GM12878 (cell line): ENCODE data around the gene PRKCZ. TPM values are rescaled to one million over a fixed set of nuclear protein-coding genes. Genes with fewer than 3 reads are reported as not detected.

Experiments
- CHD2 ChIP-seq: IDR thresholded peaks from 2 replicates; pipeline ENCODE4 v1.6.1; 2011; ENCODE audit warnings: low read depth, low read length, improper control_type of control experiment, borderline replicate concordance
- DPF2 ChIP-seq: fragments of 450-650 bp; IDR thresholded peaks from 2 replicates; pipeline ENCODE4 v1.6.1; 2017; ENCODE audit warnings: mild to moderate bottlenecking
- FOS ChIP-seq: IDR thresholded peaks from 3 replicates; pipeline ENCODE4 v1.6.1; 2011; ENCODE audit warnings: borderline replicate concordance; ENCODE audit not compliant: insufficient read length; ENCODE audit errors: extremely low read depth
- IKZF2 ChIP-seq, 2 experiments: fragments of 450-650 bp; IDR thresholded peaks; 2 replicates each; pipeline ENCODE4 v1.6.1; 2017; ENCODE audit warnings: mild to moderate bottlenecking in 2 of 2, moderate library complexity in 2 of 2
- JUNB ChIP-seq: IDR thresholded peaks from 2 replicates; pipeline ENCODE4 v1.6.1; 2016; ENCODE audit warnings: antibody characterized with exemption, mild to moderate bottlenecking
- LARP7 ChIP-seq: fragments of 450-650 bp; IDR thresholded peaks from 2 replicates; pipeline ENCODE4 v1.6.1; 2017; ENCODE audit warnings: mild to moderate bottlenecking
- MTA3 ChIP-seq: IDR thresholded peaks from 2 replicates; pipeline ENCODE4 v1.6.1; 2012; ENCODE audit warnings: low read length, inconsistent platforms, borderline replicate concordance
- NBN ChIP-seq: fragments of 450-650 bp; IDR thresholded peaks from 2 replicates; pipeline ENCODE4 v1.6.1; 2016
- NR2C1 ChIP-seq: fragments of 450-650 bp; IDR thresholded peaks from 2 replicates; pipeline ENCODE4 v1.6.1; 2017; ENCODE audit warnings: antibody characterized with exemption, mild to moderate bottlenecking, moderate library complexity
- PAX5 ChIP-seq: IDR thresholded peaks from 2 replicates; pipeline ENCODE4 v1.6.1; 2011; ENCODE audit warnings: low read depth, low read length, borderline replicate concordance
- POU2F2 ChIP-seq: IDR thresholded peaks from 3 replicates; pipeline ENCODE4 v1.6.1; 2011; ENCODE audit warnings: low read depth, mild to moderate bottlenecking, low read length, borderline replicate concordance
- RB1 ChIP-seq: fragments of 450-650 bp; formaldehyde crosslinking; IDR thresholded peaks from 2 replicates; pipeline ENCODE4 v1.6.1; 2017; ENCODE audit warnings: mild to moderate bottlenecking, borderline replicate concordance
- TCF12 ChIP-seq: IDR thresholded peaks from 2 replicates; pipeline ENCODE4 v1.6.1; 2011; ENCODE audit warnings: low read depth, mild to moderate bottlenecking, low read length
- ZNF24 ChIP-seq: fragments of 450-650 bp; IDR thresholded peaks from 2 replicates; pipeline ENCODE4 v1.6.1; 2017; ENCODE audit warnings: antibody characterized with exemption, mild to moderate bottlenecking
- ZZZ3 ChIP-seq: IDR thresholded peaks from 2 replicates; pipeline ENCODE4 v1.6.1; 2011; ENCODE audit warnings: low read depth; ENCODE audit not compliant: control insufficient read depth, insufficient read length
- polyA plus RNA-seq, 11 experiments: library from polyadenylated mRNA; depleted of rRNA in 4 of 11; unstranded in 6 of 11; stranded (reverse) in 5 of 11; fragments of >200 nt; fragmentation: Nextera tagmentation in 4 of 11; fragmentation: Illumina TruSeq in 1 of 11; extraction: Ambion mirVana in 4 of 11; extraction: Trizol in 1 of 11; gene quantifications; 1 replicate in 1 of 11; 2 replicates in 10 of 11; pipeline versions ENCODE4 v1.2.1 to v1.2.3, GENCODE V29; 2011 to 2016; ENCODE audit warnings: inconsistent platforms in 2 of 11, missing spikeins in 2 of 11, low read depth in 1 of 11
- total RNA-seq, 4 experiments: library from RNA; depleted of rRNA in 3 of 4; stranded (reverse); fragments of >200 nt in 3 of 4; fragmentation: Illumina TruSeq in 1 of 4; extraction: Trizol in 1 of 4; gene quantifications; 2 replicates each; pipeline versions ENCODE4 v1.2.1 to v1.2.3, GENCODE V29; 2013 to 2021
- TF ChIP-seq, protein P1 (sequence below): fragments of 450-650 bp; formaldehyde crosslinking; IDR thresholded peaks from 2 replicates; pipeline ENCODE4 v1.5.0; 2022; ENCODE audit warnings: mild to moderate bottlenecking, missing genetic modification characterization
- TF ChIP-seq, protein P2 (sequence below): IDR thresholded peaks from 2 replicates; pipeline ENCODE4 v1.6.1; 2011; ENCODE audit warnings: borderline replicate concordance, low read depth, mild to moderate bottlenecking, moderate library complexity, mixed read lengths, low read length; ENCODE audit not compliant: insufficient read depth; ENCODE audit errors: extremely low read length
- TF ChIP-seq, protein P3 (sequence below): IDR thresholded peaks from 2 replicates; pipeline ENCODE4 v1.6.1; 2012; ENCODE audit warnings: low read depth, low read length, improper control_type of control experiment
- TF ChIP-seq, protein P4 (sequence below): fragments of 450-650 bp; IDR thresholded peaks from 2 replicates; pipeline ENCODE4 v1.6.1; 2016; ENCODE audit warnings: mild to moderate bottlenecking, moderate library complexity, borderline replicate concordance

Gene PRKCZ
- total and polyA plus RNA-seq, 10 of the 15 experiments (the other 5 are each of a cell fraction or from before 2014, with no cell fraction given): 0.05 to 1.9 (median 0.64) TPM; not detected in 1

DNA sequence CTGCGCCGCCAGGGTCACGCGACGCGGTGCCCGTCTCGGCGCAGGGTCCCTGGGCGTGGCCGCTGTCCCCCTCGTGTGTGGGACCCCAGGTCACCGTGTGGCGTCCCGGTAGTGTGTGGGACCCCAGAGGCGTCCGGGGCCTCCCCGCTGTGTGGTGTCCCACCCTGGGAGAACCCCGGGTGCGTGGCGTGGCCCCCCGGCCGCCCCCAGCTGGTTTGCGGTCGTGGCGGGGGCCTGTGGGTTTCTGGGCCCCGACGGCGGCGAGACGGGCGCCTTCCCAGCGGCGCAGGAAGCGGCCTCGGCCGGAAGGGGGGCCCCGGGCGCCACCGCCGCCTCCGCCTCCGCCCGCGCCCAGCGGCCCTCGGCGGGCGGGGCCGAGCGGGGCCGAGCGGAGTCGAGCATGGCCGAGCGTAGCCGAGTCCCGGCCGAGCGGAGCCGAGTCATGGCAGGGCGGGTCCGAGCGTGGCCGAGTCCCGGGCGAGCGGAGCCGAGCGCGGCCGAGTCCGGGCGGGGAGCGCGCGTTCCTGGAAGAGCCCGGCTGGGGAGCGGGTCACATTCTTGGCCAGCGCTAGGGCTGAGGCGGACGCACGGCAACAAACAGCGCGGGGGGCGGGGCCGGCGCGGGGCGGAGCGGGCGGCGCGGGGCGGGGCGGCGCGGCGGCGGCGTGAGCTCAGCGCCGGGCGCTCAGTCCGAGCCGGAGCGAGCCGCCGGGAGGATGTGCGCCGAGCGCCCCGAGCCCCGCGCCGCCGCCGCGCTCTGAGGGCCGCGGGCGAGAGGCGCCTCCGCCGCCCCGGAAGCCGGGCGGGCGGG is 177.3 kb downstream of the PRKCZ start (continued):
- TF ChIP-seq RB1 (peak; percentile 78; the same call in 1 of the 2 replicates), NR2C1 (no peak), FOS (no peak), LARP7 (peak; percentile 93), MTA3 (no peak), CHD2 (no peak), JUNB (no peak), NBN (no peak), IKZF2 (IDR thresholded peaks at IDR 0.05) (no peak), PAX5 (no peak), ZNF24 (no peak), ZZZ3 (no peak), TCF12 (peak; percentile 54; the same call in 1 of the 2 replicates), DPF2 (peak; percentile 95), POU2F2 (no peak)
- TF ChIP-seq, protein P1, sequence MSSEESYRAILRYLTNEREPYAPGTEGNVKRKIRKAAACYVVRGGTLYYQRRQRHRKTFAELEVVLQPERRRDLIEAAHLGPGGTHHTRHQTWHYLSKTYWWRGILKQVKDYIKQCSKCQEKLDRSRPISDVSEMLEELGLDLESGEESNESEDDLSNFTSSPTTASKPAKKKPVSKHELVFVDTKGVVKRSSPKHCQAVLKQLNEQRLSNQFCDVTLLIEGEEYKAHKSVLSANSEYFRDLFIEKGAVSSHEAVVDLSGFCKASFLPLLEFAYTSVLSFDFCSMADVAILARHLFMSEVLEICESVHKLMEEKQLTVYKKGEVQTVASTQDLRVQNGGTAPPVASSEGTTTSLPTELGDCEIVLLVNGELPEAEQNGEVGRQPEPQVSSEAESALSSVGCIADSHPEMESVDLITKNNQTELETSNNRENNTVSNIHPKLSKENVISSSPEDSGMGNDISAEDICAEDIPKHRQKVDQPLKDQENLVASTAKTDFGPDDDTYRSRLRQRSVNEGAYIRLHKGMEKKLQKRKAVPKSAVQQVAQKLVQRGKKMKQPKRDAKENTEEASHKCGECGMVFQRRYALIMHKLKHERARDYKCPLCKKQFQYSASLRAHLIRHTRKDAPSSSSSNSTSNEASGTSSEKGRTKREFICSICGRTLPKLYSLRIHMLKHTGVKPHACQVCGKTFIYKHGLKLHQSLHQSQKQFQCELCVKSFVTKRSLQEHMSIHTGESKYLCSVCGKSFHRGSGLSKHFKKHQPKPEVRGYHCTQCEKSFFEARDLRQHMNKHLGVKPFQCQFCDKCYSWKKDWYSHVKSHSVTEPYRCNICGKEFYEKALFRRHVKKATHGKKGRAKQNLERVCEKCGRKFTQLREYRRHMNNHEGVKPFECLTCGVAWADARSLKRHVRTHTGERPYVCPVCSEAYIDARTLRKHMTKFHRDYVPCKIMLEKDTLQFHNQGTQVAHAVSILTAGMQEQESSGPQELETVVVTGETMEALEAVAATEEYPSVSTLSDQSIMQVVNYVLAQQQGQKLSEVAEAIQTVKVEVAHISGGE (CRISPR knock-in tag): peak; percentile 40; the same call in 1 of the 2 replicates
- TF ChIP-seq, protein P2, sequence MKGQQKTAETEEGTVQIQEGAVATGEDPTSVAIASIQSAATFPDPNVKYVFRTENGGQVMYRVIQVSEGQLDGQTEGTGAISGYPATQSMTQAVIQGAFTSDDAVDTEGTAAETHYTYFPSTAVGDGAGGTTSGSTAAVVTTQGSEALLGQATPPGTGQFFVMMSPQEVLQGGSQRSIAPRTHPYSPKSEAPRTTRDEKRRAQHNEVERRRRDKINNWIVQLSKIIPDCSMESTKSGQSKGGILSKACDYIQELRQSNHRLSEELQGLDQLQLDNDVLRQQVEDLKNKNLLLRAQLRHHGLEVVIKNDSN: no peak
- TF ChIP-seq, protein P3, sequence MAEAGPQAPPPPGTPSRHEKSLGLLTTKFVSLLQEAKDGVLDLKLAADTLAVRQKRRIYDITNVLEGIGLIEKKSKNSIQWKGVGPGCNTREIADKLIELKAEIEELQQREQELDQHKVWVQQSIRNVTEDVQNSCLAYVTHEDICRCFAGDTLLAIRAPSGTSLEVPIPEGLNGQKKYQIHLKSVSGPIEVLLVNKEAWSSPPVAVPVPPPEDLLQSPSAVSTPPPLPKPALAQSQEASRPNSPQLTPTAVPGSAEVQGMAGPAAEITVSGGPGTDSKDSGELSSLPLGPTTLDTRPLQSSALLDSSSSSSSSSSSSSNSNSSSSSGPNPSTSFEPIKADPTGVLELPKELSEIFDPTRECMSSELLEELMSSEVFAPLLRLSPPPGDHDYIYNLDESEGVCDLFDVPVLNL: no peak
- TF ChIP-seq, protein P4, sequence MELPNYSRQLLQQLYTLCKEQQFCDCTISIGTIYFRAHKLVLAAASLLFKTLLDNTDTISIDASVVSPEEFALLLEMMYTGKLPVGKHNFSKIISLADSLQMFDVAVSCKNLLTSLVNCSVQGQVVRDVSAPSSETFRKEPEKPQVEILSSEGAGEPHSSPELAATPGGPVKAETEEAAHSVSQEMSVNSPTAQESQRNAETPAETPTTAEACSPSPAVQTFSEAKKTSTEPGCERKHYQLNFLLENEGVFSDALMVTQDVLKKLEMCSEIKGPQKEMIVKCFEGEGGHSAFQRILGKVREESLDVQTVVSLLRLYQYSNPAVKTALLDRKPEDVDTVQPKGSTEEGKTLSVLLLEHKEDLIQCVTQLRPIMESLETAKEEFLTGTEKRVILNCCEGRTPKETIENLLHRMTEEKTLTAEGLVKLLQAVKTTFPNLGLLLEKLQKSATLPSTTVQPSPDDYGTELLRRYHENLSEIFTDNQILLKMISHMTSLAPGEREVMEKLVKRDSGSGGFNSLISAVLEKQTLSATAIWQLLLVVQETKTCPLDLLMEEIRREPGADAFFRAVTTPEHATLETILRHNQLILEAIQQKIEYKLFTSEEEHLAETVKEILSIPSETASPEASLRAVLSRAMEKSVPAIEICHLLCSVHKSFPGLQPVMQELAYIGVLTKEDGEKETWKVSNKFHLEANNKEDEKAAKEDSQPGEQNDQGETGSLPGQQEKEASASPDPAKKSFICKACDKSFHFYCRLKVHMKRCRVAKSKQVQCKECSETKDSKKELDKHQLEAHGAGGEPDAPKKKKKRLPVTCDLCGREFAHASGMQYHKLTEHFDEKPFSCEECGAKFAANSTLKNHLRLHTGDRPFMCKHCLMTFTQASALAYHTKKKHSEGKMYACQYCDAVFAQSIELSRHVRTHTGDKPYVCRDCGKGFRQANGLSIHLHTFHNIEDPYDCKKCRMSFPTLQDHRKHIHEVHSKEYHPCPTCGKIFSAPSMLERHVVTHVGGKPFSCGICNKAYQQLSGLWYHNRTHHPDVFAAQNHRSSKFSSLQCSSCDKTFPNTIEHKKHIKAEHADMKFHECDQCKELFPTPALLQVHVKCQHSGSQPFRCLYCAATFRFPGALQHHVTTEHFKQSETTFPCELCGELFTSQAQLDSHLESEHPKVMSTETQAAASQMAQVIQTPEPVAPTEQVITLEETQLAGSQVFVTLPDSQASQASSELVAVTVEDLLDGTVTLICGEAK: no peak
